GM18907 (cell line): ENCODE data around the gene GLRX2.

Experiments used
- ATAC-seq: cut with Tn5 transposase; IDR thresholded peaks from one replicate; pipeline ENCODE4 v1.9.1; 2021; ENCODE audit warnings: mild to moderate bottlenecking, moderate library complexity; ENCODE audit not compliant: unreplicated experiment

The GLRX2 gene

GRCh38 chr1:193113258-193113991 lies 8.2 kb upstream of the GLRX2 start:
- ATAC-seq, result no peak

- no peak for ATAC-seq
These were observed 6.5 kb upstream of the GLRX2 start for GRCh38 chr1:193111641-193112090.

GRCh38 chr1:193110864-193111263 lies 5.7 kb upstream of the GLRX2 start:
- no peak for ATAC-seq

- no peak for ATAC-seq
These were observed 5.0 kb upstream of the GLRX2 start for GRCh38 chr1:193110246-193110645.

- no peak for ATAC-seq
These were observed 4.4 kb upstream of the GLRX2 start for GRCh38 chr1:193109619-193110018.

GRCh38 chr1:193108471-193108870 lies 3.3 kb upstream of the GLRX2 start:
- no peak for ATAC-seq

GRCh38 chr1:193105821-193106177 lies 585 bp upstream of the GLRX2 start:
- no peak for ATAC-seq

GRCh38 chr1:193104502-193104906 lies 710 bp downstream of the GLRX2 start:
- peak; percentile 45 for ATAC-seq

GRCh38 chr1:193103759-193104501 lies 1.3 kb downstream of the GLRX2 start:
- ATAC-seq, result no peak

- ATAC-seq, result no peak
These were observed 2.6 kb downstream of the GLRX2 start for GRCh38 chr1:193102662-193103061.

- ATAC-seq, result no peak
These were observed 11.1 kb downstream of the GLRX2 start for GRCh38 chr1:193094112-193094511.

GRCh38 chr1:193090865-193091264 lies 14.3 kb downstream of the GLRX2 start:
- ATAC-seq, result no peak

- ATAC-seq, result no peak
These were observed 17.3 kb downstream of the GLRX2 start for GRCh38 chr1:193087893-193088292.

GRCh38 chr1:193086342-193086741 lies 18.9 kb downstream of the GLRX2 start:
- ATAC-seq, result no peak

- ATAC-seq, result no peak
These were observed 20.0 kb downstream of the GLRX2 start for GRCh38 chr1:193085263-193085662.

- ATAC-seq, result peak; percentile 92
These were observed 21.7 kb downstream of the GLRX2 start for GRCh38 chr1:193083365-193084088.

GRCh38 chr1:193079187-193079586 lies 26.0 kb downstream of the GLRX2 start:
- no peak for ATAC-seq

GRCh38 chr1:193077991-193078390 lies 27.2 kb downstream of the GLRX2 start:
- ATAC-seq, result no peak

GRCh38 chr1:193070942-193071341 lies 34.3 kb downstream of the GLRX2 start:
- ATAC-seq, result peak; percentile 41

- peak; percentile 48 for ATAC-seq
These were observed 34.8 kb downstream of the GLRX2 start for GRCh38 chr1:193070386-193070753.

GRCh38 chr1:193069748-193070385 lies 35.3 kb downstream of the GLRX2 start:
- ATAC-seq, result peak; percentile 36
